ENCODE data around the gene ANKRD35.
"Not testable (repeated sequence)": the region's sequence is repeated elsewhere in the genome, so short reads cannot be mapped to it uniquely, and the experiment has no call there.

Gene ANKRD35

DNA sequence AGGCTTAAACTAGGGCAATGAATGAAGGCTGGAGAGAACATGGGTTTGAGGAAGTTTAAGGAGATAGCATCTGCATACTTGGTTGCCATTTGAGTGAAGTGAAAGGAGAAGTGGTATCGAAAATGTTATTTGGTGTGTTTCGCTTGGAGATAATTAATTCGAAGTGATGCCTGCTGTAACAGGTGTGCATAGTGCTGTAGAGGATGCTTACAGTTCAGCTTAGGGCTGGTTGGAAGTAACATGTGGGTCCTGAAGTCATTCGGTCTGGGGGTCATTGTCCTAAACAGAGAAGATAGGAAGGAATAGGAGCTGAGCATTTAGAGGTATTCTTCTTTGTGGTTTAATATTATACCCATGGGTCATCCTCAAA lies 40.5 kb downstream of the ANKRD35 start:
- DNase-seq (ENCODE audit: low read depth), result no peak
- TF ChIP-seq, protein P1, sequence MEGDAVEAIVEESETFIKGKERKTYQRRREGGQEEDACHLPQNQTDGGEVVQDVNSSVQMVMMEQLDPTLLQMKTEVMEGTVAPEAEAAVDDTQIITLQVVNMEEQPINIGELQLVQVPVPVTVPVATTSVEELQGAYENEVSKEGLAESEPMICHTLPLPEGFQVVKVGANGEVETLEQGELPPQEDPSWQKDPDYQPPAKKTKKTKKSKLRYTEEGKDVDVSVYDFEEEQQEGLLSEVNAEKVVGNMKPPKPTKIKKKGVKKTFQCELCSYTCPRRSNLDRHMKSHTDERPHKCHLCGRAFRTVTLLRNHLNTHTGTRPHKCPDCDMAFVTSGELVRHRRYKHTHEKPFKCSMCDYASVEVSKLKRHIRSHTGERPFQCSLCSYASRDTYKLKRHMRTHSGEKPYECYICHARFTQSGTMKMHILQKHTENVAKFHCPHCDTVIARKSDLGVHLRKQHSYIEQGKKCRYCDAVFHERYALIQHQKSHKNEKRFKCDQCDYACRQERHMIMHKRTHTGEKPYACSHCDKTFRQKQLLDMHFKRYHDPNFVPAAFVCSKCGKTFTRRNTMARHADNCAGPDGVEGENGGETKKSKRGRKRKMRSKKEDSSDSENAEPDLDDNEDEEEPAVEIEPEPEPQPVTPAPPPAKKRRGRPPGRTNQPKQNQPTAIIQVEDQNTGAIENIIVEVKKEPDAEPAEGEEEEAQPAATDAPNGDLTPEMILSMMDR (conservative IDR thresholded peaks at IDR 0.05; ENCODE audit: low read depth, low read length), result no peak
- peak overlapping the region; percentile 64 for H3K4me3 ChIP-seq (ENCODE audit: low read length)

DNA sequence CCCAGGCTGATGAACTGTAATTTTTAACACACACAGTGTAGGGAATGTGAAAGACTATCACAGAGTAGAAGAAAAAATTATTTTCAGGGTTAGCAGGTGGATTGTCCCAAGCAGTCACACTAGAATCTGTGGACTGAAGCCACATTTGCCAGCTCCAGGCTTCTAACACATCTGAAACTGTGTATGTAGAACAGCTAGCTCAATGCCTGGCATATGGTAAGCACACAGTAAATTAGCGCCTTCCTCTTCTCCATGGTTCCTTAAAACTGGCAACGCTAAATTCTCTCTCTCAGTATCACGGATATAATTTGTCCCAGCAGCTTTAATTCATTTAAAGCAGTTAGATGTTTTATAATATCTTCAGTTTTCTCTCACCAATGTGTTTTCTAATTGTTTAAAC lies 42.6 kb downstream of the ANKRD35 start:
- DNase-seq (ENCODE audit: low read depth), result no peak
- TF ChIP-seq, protein P1 (conservative IDR thresholded peaks at IDR 0.05; ENCODE audit: low read depth, low read length), result no peak
- H3K4me3 ChIP-seq (ENCODE audit: low read length), result no peak overlapping the region

DNA sequence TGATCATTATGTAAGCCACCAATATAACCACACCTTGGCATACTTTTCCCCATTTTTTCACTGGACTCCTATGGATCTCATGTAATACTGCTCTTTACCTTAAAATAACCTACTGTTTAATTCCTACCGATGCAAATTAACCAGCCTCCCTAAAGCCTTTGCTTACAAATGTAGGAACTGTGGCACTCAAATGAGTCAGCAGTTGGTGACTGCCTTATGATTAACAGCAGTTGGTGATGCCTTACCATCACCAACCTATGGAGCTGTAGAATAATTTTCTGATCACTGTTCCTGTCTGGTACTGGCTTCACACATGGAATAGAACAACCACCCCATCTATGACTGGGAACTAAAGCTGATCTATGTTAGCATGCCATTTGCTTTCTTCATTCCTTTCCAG lies 48.0 kb downstream of the ANKRD35 start:
- TF ChIP-seq, protein P1 (conservative IDR thresholded peaks at IDR 0.05; ENCODE audit: low read depth, low read length), result no peak
- DNase-seq (ENCODE audit: low read depth), result no peak
- no peak overlapping the region for H3K4me3 ChIP-seq (ENCODE audit: low read length)

DNA sequence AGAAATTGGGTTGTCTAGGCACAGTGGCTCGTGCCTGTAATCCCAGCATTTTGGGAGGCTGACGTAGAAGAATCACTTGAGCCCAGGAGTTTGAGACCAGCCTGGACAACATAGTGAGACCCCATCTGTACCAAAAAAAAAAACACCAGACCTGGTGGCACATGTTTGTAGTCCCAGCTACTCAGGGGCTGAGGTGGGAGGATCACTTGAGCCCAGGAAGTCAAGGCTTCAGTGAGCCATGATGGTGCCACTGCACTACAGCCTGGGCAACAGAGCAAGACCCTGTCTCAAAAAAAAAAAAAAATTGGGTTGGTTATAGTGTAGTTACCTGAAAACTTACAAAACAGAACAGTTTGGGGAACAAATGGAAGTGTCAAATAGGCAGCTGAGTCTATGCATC lies 54.9 kb downstream of the ANKRD35 start:
- H3K4me3 ChIP-seq (ENCODE audit: low read length); DNase-seq (ENCODE audit: low read depth): not testable (repeated sequence)

DNA sequence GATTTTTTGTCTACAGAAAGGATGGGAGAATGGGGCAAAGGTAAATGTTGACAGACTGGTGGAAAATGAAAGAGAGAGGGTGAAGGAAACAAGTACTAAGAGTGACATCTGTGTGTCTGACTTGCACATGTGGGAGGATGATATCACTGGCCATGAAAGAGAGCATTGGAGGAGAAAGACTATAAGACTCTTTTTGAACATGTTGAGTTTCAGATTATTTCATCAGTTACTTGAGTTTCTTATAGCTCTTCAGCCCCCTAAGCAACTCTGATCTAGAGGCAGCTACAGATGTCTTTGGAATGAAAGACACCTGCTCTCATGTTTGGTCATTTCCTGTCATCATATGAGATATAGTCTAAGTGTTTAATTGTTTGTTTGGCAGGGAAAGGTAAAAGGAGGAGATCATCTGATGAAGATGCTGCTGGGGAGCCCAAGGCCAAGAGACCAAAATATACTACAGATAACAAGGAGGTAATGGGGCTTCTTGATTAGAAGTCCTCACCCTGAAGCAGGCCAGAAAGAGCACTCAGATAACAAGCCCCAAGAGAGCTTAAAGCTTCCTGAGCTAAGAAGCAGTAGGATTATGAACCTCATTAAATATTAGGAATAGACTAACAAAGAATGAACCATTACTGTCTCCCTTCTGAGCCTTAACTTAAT lies 57.2 kb downstream of the ANKRD35 start:
- DNase-seq (ENCODE audit: low read depth), result no peak
- H3K4me3 ChIP-seq (ENCODE audit: low read length), result no peak overlapping the region
- TF ChIP-seq, protein P1 (conservative IDR thresholded peaks at IDR 0.05; ENCODE audit: low read depth, low read length), result no peak

DNA sequence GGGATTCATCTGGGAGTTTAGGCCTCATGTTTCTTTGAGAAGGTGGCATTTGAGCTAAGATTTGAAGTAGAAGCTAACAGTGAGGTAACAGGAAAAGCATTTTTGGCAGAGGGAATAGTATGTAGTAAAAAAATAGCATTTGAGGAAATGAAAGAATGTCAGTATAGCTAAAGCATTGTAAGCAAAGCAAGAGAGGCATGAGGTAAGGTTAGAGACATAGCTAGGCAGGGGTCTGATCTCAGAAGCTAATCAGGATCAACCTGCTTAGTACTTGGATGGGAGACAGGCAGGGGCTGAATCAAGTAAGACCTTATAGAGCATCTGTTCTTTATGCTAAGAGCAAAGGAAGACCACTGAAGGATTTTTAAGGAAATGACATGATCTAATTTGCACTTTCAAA lies 57.7 kb downstream of the ANKRD35 start:
- H3K4me3 ChIP-seq (ENCODE audit: low read length), result no peak overlapping the region
- TF ChIP-seq, protein P1 (conservative IDR thresholded peaks at IDR 0.05; ENCODE audit: low read depth, low read length), result no peak
- DNase-seq (ENCODE audit: low read depth), result no peak

DNA sequence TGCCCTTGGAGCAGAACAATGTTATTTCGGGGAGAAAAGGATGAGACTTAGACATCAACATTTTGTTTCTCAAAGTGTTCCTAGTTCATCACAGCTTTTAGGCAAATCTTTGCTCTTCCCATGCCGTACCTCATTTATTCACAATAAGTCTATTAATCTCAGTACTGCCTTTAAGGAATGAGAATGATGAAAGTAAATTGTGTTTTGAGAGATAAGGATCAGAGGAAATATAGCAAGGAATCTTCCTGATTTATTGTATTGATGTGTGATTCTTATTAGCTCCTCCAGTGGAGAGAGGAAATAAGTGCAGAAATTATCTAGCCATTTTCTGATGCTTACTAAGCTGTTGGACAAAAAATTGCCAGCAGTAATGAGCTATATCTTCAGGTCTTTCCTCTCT lies 59.6 kb downstream of the ANKRD35 start:
- H3K4me3 ChIP-seq (ENCODE audit: low read length), result no peak overlapping the region
- TF ChIP-seq, protein P1 (conservative IDR thresholded peaks at IDR 0.05; ENCODE audit: low read depth, low read length), result peak; percentile 3
- DNase-seq (ENCODE audit: low read depth), result no peak

DNA sequence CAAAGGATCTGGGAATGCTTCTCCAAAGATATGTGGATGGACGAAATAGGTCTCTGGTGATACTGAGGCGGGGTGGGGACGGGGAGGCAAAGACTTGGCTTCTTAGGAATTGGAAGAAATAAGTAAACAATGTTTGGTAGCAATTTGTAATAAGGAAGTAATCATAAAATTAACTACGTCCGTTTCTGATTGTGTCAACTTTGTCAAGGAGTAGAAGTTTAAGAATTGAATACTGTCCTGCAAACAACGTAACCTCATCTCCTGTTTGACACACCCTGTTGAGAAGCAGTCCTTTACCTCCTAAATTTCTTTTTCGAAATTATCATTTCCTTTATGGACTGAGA lies 61.2 kb downstream of the ANKRD35 start:
- H3K4me3 ChIP-seq (ENCODE audit: low read length), result peak overlapping the region; percentile 96
- TF ChIP-seq, protein P1 (conservative IDR thresholded peaks at IDR 0.05; ENCODE audit: low read depth, low read length), result no peak
- no peak for DNase-seq (ENCODE audit: low read depth)

All from retinal pigment epithelial cell (primary cell).